ENCODE data around the gene SERPINB2. TPM values are rescaled to one million over a fixed set of nuclear protein-coding genes. Genes with fewer than 3 reads are reported as not detected.

SERPINB2 gene
- total RNA-seq, 1 donor: 0.72 TPM

DNA sequence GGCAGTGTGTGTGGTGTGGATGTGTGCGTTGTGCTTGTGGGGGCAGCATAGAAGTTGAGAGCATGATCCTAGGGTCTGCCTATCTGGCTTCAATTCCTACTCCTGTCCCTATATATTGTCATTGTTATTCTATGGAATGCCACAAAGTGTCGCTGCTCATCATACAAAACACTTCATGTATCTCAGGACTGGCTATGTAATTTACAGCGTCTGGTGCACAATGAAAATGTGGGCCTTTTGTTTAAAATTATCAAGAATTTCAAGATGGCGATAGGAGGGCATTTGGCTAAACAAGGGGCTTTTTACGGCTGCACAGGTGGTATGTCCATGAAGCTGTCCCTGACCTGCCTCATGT is 3.4 kb downstream of the SERPINB2 start:
- Histone ChIP-seq H3K79me2 (ENCODE audit: insufficient read depth, low read length) (no peaks in the 10 kb centered on the region), H2AFZ (ENCODE audit: low read length) (no peak overlapping the region), H3K4me3 (ENCODE audit: insufficient read depth, low read length) (no peak overlapping the region), H3K4me1 (ENCODE audit: insufficient read depth, low read length) (peaks cover 3% of the 10 kb centered on the region), H4K20me1 (ENCODE audit: insufficient read depth, low read length) (no peaks in the 10 kb centered on the region), H3K36me3 (ENCODE audit: insufficient read depth, low read length) (no peaks in the 10 kb centered on the region), H3K27ac (ENCODE audit: low read depth, low read length) (no peak overlapping the region), H3K9me3 (ENCODE audit: low read depth, low read length) (no peaks in the 10 kb centered on the region), H3K4me2 (ENCODE audit: insufficient read depth, low read length) (no peak overlapping the region), H3K27me3 (ENCODE audit: insufficient read depth, low read length) (peaks cover 4% of the 10 kb centered on the region)
- TF ChIP-seq, protein P1, sequence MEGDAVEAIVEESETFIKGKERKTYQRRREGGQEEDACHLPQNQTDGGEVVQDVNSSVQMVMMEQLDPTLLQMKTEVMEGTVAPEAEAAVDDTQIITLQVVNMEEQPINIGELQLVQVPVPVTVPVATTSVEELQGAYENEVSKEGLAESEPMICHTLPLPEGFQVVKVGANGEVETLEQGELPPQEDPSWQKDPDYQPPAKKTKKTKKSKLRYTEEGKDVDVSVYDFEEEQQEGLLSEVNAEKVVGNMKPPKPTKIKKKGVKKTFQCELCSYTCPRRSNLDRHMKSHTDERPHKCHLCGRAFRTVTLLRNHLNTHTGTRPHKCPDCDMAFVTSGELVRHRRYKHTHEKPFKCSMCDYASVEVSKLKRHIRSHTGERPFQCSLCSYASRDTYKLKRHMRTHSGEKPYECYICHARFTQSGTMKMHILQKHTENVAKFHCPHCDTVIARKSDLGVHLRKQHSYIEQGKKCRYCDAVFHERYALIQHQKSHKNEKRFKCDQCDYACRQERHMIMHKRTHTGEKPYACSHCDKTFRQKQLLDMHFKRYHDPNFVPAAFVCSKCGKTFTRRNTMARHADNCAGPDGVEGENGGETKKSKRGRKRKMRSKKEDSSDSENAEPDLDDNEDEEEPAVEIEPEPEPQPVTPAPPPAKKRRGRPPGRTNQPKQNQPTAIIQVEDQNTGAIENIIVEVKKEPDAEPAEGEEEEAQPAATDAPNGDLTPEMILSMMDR (IDR thresholded peaks at IDR 0.05; ENCODE audit: extremely low read depth, low read depth, low read length): no peak
- no peak for DNase-seq (ENCODE audit: insufficient read length, low spot score, missing footprints)

DNA sequence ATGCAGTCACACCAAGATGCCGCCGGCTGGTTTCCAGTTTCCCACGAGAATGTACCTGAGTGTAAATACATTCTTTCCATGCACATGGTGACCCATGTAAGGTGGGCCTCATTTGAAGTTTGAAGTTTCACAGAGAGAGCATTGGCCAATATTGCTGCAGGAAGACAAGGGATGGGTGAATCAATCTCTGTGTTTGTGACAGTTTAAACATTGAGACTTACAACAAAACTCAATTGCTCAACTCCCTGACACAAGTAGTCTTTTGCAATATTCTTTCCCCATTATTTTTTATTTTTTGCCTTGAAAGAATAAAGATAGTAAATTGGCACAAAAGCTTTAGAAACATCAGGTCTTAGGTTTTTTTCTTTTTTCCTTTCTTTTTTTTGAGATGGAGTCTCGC is 5.1 kb downstream of the SERPINB2 start:
- Histone ChIP-seq H3K79me2 (ENCODE audit: insufficient read depth, low read length) (no peaks in the 10 kb centered on the region), H3K4me1 (ENCODE audit: insufficient read depth, low read length) (no peaks in the 10 kb centered on the region), H3K9me3 (ENCODE audit: low read depth, low read length) (no peaks in the 10 kb centered on the region), H4K20me1 (ENCODE audit: insufficient read depth, low read length) (no peaks in the 10 kb centered on the region), H3K27ac (ENCODE audit: low read depth, low read length) (no peak overlapping the region), H3K4me2 (ENCODE audit: insufficient read depth, low read length) (no peak overlapping the region), H2AFZ (ENCODE audit: low read length) (no peak overlapping the region), H3K4me3 (ENCODE audit: insufficient read depth, low read length) (no peak overlapping the region), H3K36me3 (ENCODE audit: insufficient read depth, low read length) (no peaks in the 10 kb centered on the region), H3K27me3 (ENCODE audit: insufficient read depth, low read length) (peaks cover 4% of the 10 kb centered on the region)
- TF ChIP-seq, protein P1 (IDR thresholded peaks at IDR 0.05; ENCODE audit: extremely low read depth, low read depth, low read length): no peak
- DNase-seq (ENCODE audit: insufficient read length, low spot score, missing footprints): no peak

DNA sequence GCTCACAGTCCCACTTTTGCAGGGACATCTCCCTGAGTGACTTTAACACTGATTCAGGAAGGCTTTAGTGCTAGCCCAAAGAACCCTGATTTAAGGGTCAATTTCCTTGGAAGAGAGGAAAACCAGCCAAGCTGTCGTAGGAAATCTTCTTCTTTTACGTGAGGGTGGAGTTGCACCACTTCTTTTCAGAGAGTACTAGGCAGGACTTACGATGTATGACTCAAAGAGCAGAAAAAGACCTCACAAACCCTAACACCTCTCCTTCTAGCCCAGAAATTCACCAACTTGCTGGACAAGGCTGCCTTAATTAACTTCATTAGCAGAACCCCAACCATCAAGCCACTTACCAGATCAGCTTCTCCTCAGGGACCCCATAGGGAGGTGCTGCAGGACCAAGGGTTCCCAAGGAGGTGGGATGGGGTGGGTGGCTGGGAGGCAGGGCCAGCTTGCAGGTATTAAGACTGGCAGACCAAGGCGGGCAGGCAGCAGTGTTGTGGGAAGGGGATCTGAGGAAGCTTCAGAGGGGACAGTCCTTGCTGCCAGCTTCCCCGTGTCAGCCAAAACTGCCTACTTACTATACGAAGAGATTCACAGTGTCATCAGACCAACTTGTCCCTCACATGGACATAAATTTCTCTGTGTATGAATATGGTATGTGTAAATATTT is 6.7 kb downstream of the SERPINB2 start:
- no peaks in the 10 kb centered on the region for H3K4me1 ChIP-seq (ENCODE audit: insufficient read depth, low read length)
- DNase-seq (ENCODE audit: insufficient read length, low spot score, missing footprints): no peak
- H3K79me2 ChIP-seq (ENCODE audit: insufficient read depth, low read length): no peaks in the 10 kb centered on the region
- no peaks in the 10 kb centered on the region for H4K20me1 ChIP-seq (ENCODE audit: insufficient read depth, low read length)
- no peaks in the 10 kb centered on the region for H3K9me3 ChIP-seq (ENCODE audit: low read depth, low read length)
- TF ChIP-seq, protein P1 (IDR thresholded peaks at IDR 0.05; ENCODE audit: extremely low read depth, low read depth, low read length): no peak
- no peak overlapping the region for H3K4me2 ChIP-seq (ENCODE audit: insufficient read depth, low read length)
- peaks cover 4% of the 10 kb centered on the region for H3K27me3 ChIP-seq (ENCODE audit: insufficient read depth, low read length)
- no peaks in the 10 kb centered on the region for H3K36me3 ChIP-seq (ENCODE audit: insufficient read depth, low read length)
- H2AFZ ChIP-seq (ENCODE audit: low read length): no peak overlapping the region
- H3K4me3 ChIP-seq (ENCODE audit: insufficient read depth, low read length): no peak overlapping the region
- no peak overlapping the region for H3K27ac ChIP-seq (ENCODE audit: low read depth, low read length)

DNA sequence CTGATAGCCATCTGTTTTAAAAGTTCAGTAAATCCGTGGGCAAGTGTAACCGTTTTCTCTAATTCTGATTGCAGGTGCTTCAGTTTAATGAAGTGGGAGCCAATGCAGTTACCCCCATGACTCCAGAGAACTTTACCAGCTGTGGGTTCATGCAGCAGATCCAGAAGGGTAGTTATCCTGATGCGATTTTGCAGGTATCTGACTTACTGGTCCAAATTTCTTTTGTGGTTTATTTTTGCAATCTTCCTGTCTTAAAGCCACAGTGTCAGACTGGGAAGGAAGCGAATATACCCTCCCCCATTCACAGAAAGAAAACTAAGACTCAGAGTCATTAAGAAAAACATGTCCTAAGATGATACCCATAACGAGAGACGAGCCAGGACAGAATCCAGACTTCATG is 7.7 kb downstream of the SERPINB2 start:
- peaks cover 4% of the 10 kb centered on the region for H3K27me3 ChIP-seq (ENCODE audit: insufficient read depth, low read length)
- DNase-seq (ENCODE audit: insufficient read length, low spot score, missing footprints): no peak
- H3K4me3 ChIP-seq (ENCODE audit: insufficient read depth, low read length): no peak overlapping the region
- H3K79me2 ChIP-seq (ENCODE audit: insufficient read depth, low read length): no peaks in the 10 kb centered on the region
- TF ChIP-seq, protein P1 (IDR thresholded peaks at IDR 0.05; ENCODE audit: extremely low read depth, low read depth, low read length): no peak
- H2AFZ ChIP-seq (ENCODE audit: low read length): no peak overlapping the region
- no peak overlapping the region for H3K4me2 ChIP-seq (ENCODE audit: insufficient read depth, low read length)
- H3K36me3 ChIP-seq (ENCODE audit: insufficient read depth, low read length): no peaks in the 10 kb centered on the region
- no peaks in the 10 kb centered on the region for H4K20me1 ChIP-seq (ENCODE audit: insufficient read depth, low read length)
- no peaks in the 10 kb centered on the region for H3K9me3 ChIP-seq (ENCODE audit: low read depth, low read length)
- H3K4me1 ChIP-seq (ENCODE audit: insufficient read depth, low read length): no peaks in the 10 kb centered on the region
- no peak overlapping the region for H3K27ac ChIP-seq (ENCODE audit: low read depth, low read length)
